ENCODE data around the gene BFSP2. TPM values are rescaled to one million over a fixed set of nuclear protein-coding genes. Genes with fewer than 3 reads are reported as not detected.

Gene BFSP2
- total and polyA plus RNA-seq, 4 donors = 0.14 to 0.35 TPM; not detected in 2

- H3K9ac ChIP-seq (ENCODE audit: insufficient read depth in 1 of 2, low read length in 2 of 2) = no peak overlapping the region
- no peaks in the 10 kb centered on the region for H3K27me3 ChIP-seq (ENCODE audit: control insufficient read depth in 3 of 3, insufficient read depth in 3 of 3, low read length in 2 of 3)
- H3K9me3 ChIP-seq (ENCODE audit: control insufficient read depth in 4 of 4, insufficient read depth in 3 of 4, low read length in 3 of 4) = no peaks in the 10 kb centered on the region
- H3K4me1 ChIP-seq (ENCODE audit: control insufficient read depth in 5 of 5, insufficient read depth in 5 of 5, low read length in 5 of 5) = peaks cover 0 to 10% (median 0%) of the 10 kb centered on the region in 5 donors
- H3K27ac ChIP-seq (ENCODE audit: low read depth in 1 of 2, low read length in 1 of 2) = no peak overlapping the region
- no peak for TF ChIP-seq CTCF (IDR thresholded peaks at IDR 0.05; ENCODE audit: control extremely low read depth, extremely low read depth)
- peaks cover 0 to 2% (median 0%) of the 10 kb centered on the region in 4 donors for H3K36me3 ChIP-seq (ENCODE audit: control insufficient read depth in 4 of 4, insufficient read depth in 4 of 4, low read length in 4 of 4)
- ATAC-seq (ENCODE audit: insufficient read depth, low FRiP score) = no peak
- DNase-seq = no peak
- WGBS, 2 donors = 88 to 96% methylated on average over 4 of the region's 4 CpGs
- no peak overlapping the region for H3K4me3 ChIP-seq
These were observed 25.0 kb upstream of the BFSP2 start for GRCh38 chr3:133374708-133375402.

GRCh38 chr3:133375403-133375745, 24.5 kb upstream of the BFSP2 start:
- DNase-seq = no peak
- H3K4me3 ChIP-seq = no peak overlapping the region
- no peak for ATAC-seq (ENCODE audit: insufficient read depth, low FRiP score)

GRCh38 chr3:133376810-133377209, 23.0 kb upstream of the BFSP2 start:
- WGBS, 2 donors = 81 to 83% methylated on average over 6 of the region's 6 CpGs

More at GRCh38 chr3:133375403-133375745, 24.5 kb upstream of the BFSP2 start:
- H3K27ac ChIP-seq (ENCODE audit: low read depth in 1 of 2, low read length in 1 of 2) = no peak overlapping the region
- peaks cover 0 to 5% (median 1%) of the 10 kb centered on the region in 4 donors for H3K36me3 ChIP-seq (ENCODE audit: control insufficient read depth in 4 of 4, insufficient read depth in 4 of 4, low read length in 4 of 4)
- no peak for TF ChIP-seq CTCF (IDR thresholded peaks at IDR 0.05; ENCODE audit: control extremely low read depth, extremely low read depth)
- peaks cover 0 to 9% (median 0%) of the 10 kb centered on the region in 5 donors for H3K4me1 ChIP-seq (ENCODE audit: control insufficient read depth in 5 of 5, insufficient read depth in 5 of 5, low read length in 5 of 5)
- no peaks in the 10 kb centered on the region for H3K27me3 ChIP-seq (ENCODE audit: control insufficient read depth in 3 of 3, insufficient read depth in 3 of 3, low read length in 2 of 3)
- no peak overlapping the region for H3K9ac ChIP-seq (ENCODE audit: insufficient read depth in 1 of 2, low read length in 2 of 2)
- H3K9me3 ChIP-seq (ENCODE audit: control insufficient read depth in 4 of 4, insufficient read depth in 3 of 4, low read length in 3 of 4) = no peaks in the 10 kb centered on the region

More at GRCh38 chr3:133376810-133377209, 23.0 kb upstream of the BFSP2 start:
- DNase-seq (peak in 2 of 3 donors; percentile 33 to 35), ATAC-seq (ENCODE audit: insufficient read depth, low FRiP score) (no peak)
- Histone ChIP-seq H3K27ac (ENCODE audit: low read depth in 1 of 2, low read length in 1 of 2) (no peak overlapping the region), H3K9me3 (ENCODE audit: control insufficient read depth in 4 of 4, insufficient read depth in 3 of 4, low read length in 3 of 4) (no peaks in the 10 kb centered on the region), H3K36me3 (ENCODE audit: control insufficient read depth in 4 of 4, insufficient read depth in 4 of 4, low read length in 4 of 4) (peaks cover 0 to 15% (median 4%) of the 10 kb centered on the region in 4 donors), H3K27me3 (ENCODE audit: control insufficient read depth in 3 of 3, insufficient read depth in 3 of 3, low read length in 2 of 3) (no peaks in the 10 kb centered on the region), H3K9ac (ENCODE audit: insufficient read depth in 1 of 2, low read length in 2 of 2) (no peak overlapping the region), H3K4me1 (ENCODE audit: control insufficient read depth in 5 of 5, insufficient read depth in 5 of 5, low read length in 5 of 5) (peaks cover 0 to 9% (median 0%) of the 10 kb centered on the region in 5 donors), H3K4me3 (no peak overlapping the region)
- no peak for TF ChIP-seq CTCF (IDR thresholded peaks at IDR 0.05; ENCODE audit: control extremely low read depth, extremely low read depth)

All from lung (tissue), 12 donors.